AG04449 (cell line): Measurements from ENCODE around the gene RTL5.

Source experiments
- CTCF ChIA-PET: fragments of 350-600 bp; formaldehyde crosslinking; extraction: SDS; loops from one replicate; lab custom pipeline; 2021; ENCODE audit warnings: antibody characterized with exemption; lab: Yijun Ruan, JAX
- POLR2A ChIA-PET: fragments of 400-600, 350-600 bp; formaldehyde crosslinking; extraction: SDS; loops from one replicate; lab custom pipeline; 2020; ENCODE audit warnings: antibody characterized with exemption, inconsistent platforms; lab: Yijun Ruan, JAX
- DNase-seq: peaks from one replicate; pipeline ENCODE4 v3.0.0-alpha.2; 2010; ENCODE audit warnings: low read depth, low spot score
- H3K4me3 ChIP-seq: 2 replicates; pipeline ENCODE4 v1.5.1; 2011; ENCODE audit warnings: low read depth, mild to moderate bottlenecking, control low read depth, low read length
- CTCF ChIP-seq: IDR thresholded peaks from one replicate; pipeline ENCODE4 v1.5.1; 2011; ENCODE audit warnings: mild to moderate bottlenecking, moderate library complexity, low read length, control low read depth, inconsistent platforms; ENCODE audit not compliant: insufficient read depth; ENCODE audit errors: missing control alignments

Gene RTL5

GRCh38 chrX:72130762-72131250 lies 909 bp downstream of the RTL5 start:
- ChIA-PET CTCF (interaction anchor here (1.0 to 10.8 kb wide), 5 partner anchors 10 to 133 kb away, joined by 3 to 155 read pairs (median 9); no protein-coding TSS in a partner anchor), POLR2A (interaction anchor here (1.4 to 1.8 kb wide), 2 partner anchors 50 to 141 kb away, joined by 4 to 6 read pairs; partner anchors contain the start of gene PIN4)
- H3K4me3 ChIP-seq, result peak overlapping the region; percentile 52
- no peak for DNase-seq
- TF ChIP-seq CTCF, result no peak

GRCh38 chrX:72130156-72130761 lies 1.5 kb downstream of the RTL5 start:
- DNase-seq, result no peak
- H3K4me3 ChIP-seq, result no peak overlapping the region
- POLR2A ChIA-PET, result no interaction called here
- TF ChIP-seq CTCF, result no peak
- CTCF ChIA-PET, result interaction anchor here (1.0 to 10.8 kb wide), 5 partner anchors 9 to 132 kb away, joined by 3 to 155 read pairs (median 4); no protein-coding TSS in a partner anchor

- DNase-seq, result no peak
- TF ChIP-seq CTCF, result no peak
- no peak overlapping the region for H3K4me3 ChIP-seq
- ChIA-PET POLR2A (no interaction called here), CTCF (interaction anchor here (1.0 to 10.8 kb wide), 5 partner anchors 9 to 132 kb away, joined by 3 to 155 read pairs (median 4); no protein-coding TSS in a partner anchor)
Measured at GRCh38 chrX:72129661-72130060, 2.1 kb downstream of the RTL5 start.

GRCh38 chrX:72128881-72129280 lies 2.8 kb downstream of the RTL5 start:
- ChIA-PET POLR2A (no interaction called here), CTCF (interaction anchor here (3.0 to 10.8 kb wide), 4 partner anchors 100 to 219 kb away, joined by 12 to 155 read pairs (median 36); partner anchors contain the start of gene NHSL2)
- peak; percentile 35 for TF ChIP-seq CTCF
- no peak overlapping the region for H3K4me3 ChIP-seq
- no peak for DNase-seq

- TF ChIP-seq CTCF, result no peak
- no peak overlapping the region for H3K4me3 ChIP-seq
- DNase-seq, result no peak
- ChIA-PET CTCF (interaction anchor here (0.9 to 10.8 kb wide), 7 partner anchors 12 to 218 kb away, joined by 3 to 155 read pairs (median 12); partner anchors contain the start of gene NHSL2), POLR2A (no interaction called here)
Measured at GRCh38 chrX:72128183-72128834, 3.4 kb downstream of the RTL5 start.

- ChIA-PET CTCF (interaction anchor here (0.8 to 10.8 kb wide), 15 partner anchors 10 to 217 kb away, joined by 3 to 155 read pairs (median 4); partner anchors contain the start of gene NHSL2), POLR2A (no interaction called here)
- H3K4me3 ChIP-seq, result no peak overlapping the region
- DNase-seq, result no peak
- no peak for TF ChIP-seq CTCF
Measured at GRCh38 chrX:72127332-72127731, 4.4 kb downstream of the RTL5 start.
